AG09309 (cell line): ENCODE data around the gene ORC3.
"Not testable (repeated sequence)": the region's sequence is repeated elsewhere in the genome, so short reads cannot be mapped to it uniquely, and the experiment has no call there.

ENCODE experiments used
- DNase-seq: peaks from one replicate; pipeline ENCODE4 v3.0.0-alpha.2; 2010; ENCODE audit warnings: low read depth
- H3K4me3 ChIP-seq: 2 replicates; pipeline ENCODE4 v1.5.1; 2011; ENCODE audit warnings: mild to moderate bottlenecking, low read depth, low read length, moderate library complexity; ENCODE audit not compliant: control insufficient read depth
- CTCF ChIP-seq: IDR thresholded peaks from 2 replicates; pipeline ENCODE4 v1.5.1; 2011; ENCODE audit warnings: mild to moderate bottlenecking, low read depth, low read length, inconsistent platforms; ENCODE audit not compliant: insufficient read depth, control insufficient read depth; ENCODE audit errors: missing control alignments

Gene ORC3

GRCh38 chr6:87701676-87702588 is 112.0 kb downstream of the ORC3 start, which contains the start of gene AKIRIN2:
Gene AKIRIN2 (minus strand): TSS chr6:87702233. CDS start chr6:87701684, 549 bp downstream.
- peak; percentile 96 for DNase-seq
- H3K4me3 ChIP-seq, result peak within 1 kb of the TSS; percentile 61
- no peak for TF ChIP-seq CTCF

GRCh38 chr6:87702589-87702945 is 112.6 kb downstream of the ORC3 start:
- DNase-seq, result peak; percentile 38
- TF ChIP-seq CTCF, result no peak
- peak overlapping the region; percentile 61 for H3K4me3 ChIP-seq

GRCh38 chr6:87703039-87703438 is 113.1 kb downstream of the ORC3 start:
- H3K4me3 ChIP-seq, result peak overlapping the region; percentile 61
- not testable (repeated sequence) for DNase-seq

- H3K4me3 ChIP-seq, result no peak overlapping the region
- no peak for DNase-seq
- TF ChIP-seq CTCF, result no peak
Observed at GRCh38 chr6:87705070-87705691, 115.2 kb downstream of the ORC3 start.

GRCh38 chr6:87706187-87706966 is 116.4 kb downstream of the ORC3 start:
- DNase-seq, result peak; percentile 63
- no peak for TF ChIP-seq CTCF
- H3K4me3 ChIP-seq, result no peak overlapping the region

- not testable (repeated sequence) for H3K4me3 ChIP-seq
Observed at GRCh38 chr6:87708581-87709427, 118.9 kb downstream of the ORC3 start.

GRCh38 chr6:87710090-87710489 is 120.2 kb downstream of the ORC3 start:
- no peak for DNase-seq

More at GRCh38 chr6:87708581-87709427, 118.9 kb downstream of the ORC3 start:
- not testable (repeated sequence) for DNase-seq

GRCh38 chr6:87712713-87713112 is 122.8 kb downstream of the ORC3 start:
- H3K4me3 ChIP-seq, DNase-seq: not testable (repeated sequence)

More at GRCh38 chr6:87710090-87710489, 120.2 kb downstream of the ORC3 start:
- no peak overlapping the region for H3K4me3 ChIP-seq
- no peak for TF ChIP-seq CTCF
